GM21528 (cell line): ENCODE data around the gene GALNT18.
"Not testable (repeated sequence)": the region's sequence is repeated elsewhere in the genome, so short reads cannot be mapped to it uniquely, and the experiment has no call there.

Experiments used
- ATAC-seq: cut with Tn5 transposase; IDR thresholded peaks from one replicate; pipeline ENCODE4 v1.9.1; 2021; ENCODE audit warnings: mild to moderate bottlenecking, moderate library complexity; ENCODE audit not compliant: unreplicated experiment, low FRiP score

GALNT18 gene

GRCh38 chr11:11472106-11472505 lies 149.7 kb downstream of the GALNT18 start:
- no peak for ATAC-seq

DNA sequence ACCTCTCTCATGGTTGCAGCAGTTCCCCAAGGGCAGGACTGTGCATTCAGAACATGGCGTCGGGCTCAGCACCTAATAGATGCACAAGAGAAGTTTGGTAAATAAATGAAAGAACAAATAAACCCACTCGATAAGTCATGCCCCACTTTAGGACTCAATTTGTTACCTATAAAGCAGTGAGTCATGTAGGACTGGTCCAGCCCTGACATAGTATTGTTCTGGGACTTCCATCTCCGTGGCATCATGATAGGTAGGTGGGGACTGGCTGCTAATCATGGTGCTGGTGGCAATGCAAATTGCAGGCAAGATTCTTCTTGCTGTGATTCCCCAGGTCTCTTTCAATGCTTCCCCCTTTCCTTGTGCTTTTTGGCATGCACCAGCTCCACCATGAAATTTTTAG lies 150.6 kb downstream of the GALNT18 start:
- ATAC-seq = no peak

DNA sequence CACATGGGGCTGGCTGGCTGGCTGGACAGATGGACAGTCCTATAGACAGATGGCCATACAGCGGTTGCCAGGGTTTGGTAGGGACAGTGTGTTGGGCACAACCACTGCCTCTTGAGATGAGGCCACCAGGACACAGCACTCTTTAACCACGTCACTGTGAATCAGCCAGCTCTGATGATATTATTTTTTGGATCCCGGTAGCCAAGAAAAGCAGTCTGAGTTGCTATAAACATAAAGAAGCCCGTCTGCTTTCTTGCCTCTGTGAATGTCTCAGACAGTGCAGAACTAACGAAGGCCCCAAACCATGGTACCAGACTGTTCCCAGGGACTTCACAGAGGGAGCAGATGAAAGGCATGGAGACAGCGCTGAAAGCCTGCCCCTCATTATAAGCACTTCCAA lies 152.9 kb downstream of the GALNT18 start:
- ATAC-seq = no peak

DNA sequence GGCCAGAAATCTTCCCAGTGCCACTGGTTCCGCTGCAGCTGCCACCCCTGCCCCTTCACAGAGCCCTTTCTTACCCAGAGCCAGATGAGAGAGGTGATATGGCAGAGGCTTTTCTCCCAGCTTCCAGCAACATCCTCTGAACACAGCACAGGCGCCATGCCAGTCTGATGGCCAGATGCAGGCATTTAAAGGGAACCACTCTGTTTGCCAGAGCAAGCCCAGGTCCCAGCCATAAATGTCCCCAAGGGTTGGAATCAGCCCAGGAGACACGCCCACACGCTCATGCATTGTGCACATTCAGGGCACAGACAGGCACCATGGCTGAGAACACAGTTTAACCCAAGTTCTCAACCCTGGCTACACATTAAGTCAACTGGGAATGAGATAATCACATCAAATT lies 154.5 kb downstream of the GALNT18 start:
- no peak for ATAC-seq

GRCh38 chr11:11464555-11464954 lies 157.2 kb downstream of the GALNT18 start:
- no peak for ATAC-seq

- no peak for ATAC-seq
Observed at GRCh38 chr11:11463405-11463804, 158.4 kb downstream of the GALNT18 start.

DNA sequence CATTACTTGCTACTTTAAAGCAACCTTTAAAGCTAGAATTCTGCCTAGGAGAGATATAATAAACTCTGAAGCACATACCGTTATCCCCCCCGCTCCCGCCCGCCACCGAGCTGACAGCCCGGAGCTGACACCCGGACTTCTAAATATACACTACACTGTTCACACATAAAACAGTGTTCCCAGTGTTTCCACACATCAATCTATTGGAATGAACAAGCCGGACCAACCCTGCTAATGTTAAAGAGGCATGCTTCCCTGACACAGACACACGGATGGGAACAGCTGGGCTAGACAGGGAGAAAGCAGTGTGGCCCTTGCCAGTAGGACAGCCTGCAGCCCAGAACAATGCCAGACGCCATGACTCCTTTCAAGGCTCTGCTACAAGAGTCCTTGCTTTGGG lies 160.3 kb downstream of the GALNT18 start:
- no peak for ATAC-seq

- ATAC-seq = no peak
Observed at GRCh38 chr11:11459578-11459977, 162.2 kb downstream of the GALNT18 start.

DNA sequence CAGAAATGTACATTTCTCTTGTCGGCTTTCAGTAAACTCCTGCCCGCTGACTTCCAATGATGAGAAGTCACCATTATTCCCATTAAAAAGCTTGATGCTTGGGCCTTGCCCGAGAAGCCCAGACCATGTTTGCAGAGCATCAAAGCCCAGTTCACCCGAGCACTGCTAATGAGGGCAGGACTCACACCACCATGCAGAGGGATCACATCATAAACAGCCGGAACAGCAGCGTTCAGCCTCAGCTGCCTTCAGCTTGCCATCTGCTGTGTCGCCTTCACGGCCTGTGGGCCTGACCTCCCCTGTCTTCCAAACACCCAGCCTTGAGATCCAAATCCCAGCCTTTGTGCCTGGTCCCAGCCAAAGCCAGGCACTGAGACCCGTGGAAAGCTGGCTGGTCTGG lies 163.3 kb downstream of the GALNT18 start:
- ATAC-seq = no peak

- ATAC-seq = no peak
Observed at GRCh38 chr11:11458001-11458400, 163.8 kb downstream of the GALNT18 start.

- ATAC-seq = no peak
Observed at GRCh38 chr11:11456866-11457265, 164.9 kb downstream of the GALNT18 start.

DNA sequence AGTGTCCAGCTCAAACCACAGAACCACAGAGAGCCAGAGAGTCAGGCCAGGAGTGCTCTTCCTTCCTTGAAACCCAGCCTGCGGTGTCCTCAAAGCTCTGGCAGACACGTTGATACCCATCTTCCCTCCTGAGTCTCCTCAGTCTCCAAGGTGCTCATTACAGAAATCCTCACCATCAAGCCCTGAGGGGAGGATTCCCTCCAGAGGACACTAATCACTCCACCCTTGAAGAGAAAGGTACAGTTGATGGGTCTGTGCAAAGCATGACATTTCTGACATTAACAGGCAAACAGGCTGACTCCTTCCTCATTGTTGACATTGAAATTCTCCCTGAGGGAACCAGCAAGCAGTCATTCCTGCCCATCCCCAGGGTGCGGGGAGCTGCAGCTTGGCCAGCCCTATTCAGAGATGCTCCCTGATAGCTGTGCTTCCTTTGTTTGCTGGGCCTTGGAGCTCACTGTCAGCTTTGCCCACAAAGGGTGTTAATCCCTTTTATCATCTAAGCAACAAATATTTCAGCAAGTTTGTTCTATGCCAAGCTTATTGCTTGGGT lies 167.1 kb downstream of the GALNT18 start:
- no peak for ATAC-seq

GRCh38 chr11:11451501-11452005 lies 170.3 kb downstream of the GALNT18 start:
- peak; percentile 94 for ATAC-seq

DNA sequence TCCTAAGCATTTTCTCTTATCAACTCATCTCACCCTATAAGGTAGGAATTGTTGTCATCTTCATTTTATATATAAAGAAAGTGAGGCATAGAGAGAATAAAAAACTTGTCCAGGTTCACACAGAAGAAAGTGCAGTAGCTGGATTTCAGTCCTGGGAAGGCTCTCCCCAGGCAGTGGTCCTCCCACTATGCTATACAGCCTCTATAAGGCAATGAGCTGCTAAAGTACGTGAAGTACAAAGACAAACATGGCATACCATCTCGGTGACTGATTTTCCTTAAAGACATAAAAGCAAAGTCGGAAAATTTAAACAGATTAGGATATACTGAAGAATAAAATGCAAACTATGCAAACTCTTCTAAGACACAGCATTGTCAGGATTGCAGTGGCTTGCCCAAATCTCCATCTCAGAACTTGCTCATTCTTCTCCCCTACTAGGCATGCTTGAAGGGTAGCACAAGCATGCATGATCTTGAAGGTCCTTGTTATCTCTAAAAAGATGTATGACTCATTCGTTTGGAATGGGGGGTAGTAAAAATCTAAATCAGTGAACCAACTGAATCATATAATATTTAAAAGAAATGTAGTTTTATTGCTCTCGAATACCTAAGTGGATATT lies 171.0 kb downstream of the GALNT18 start:
- ATAC-seq = no peak

DNA sequence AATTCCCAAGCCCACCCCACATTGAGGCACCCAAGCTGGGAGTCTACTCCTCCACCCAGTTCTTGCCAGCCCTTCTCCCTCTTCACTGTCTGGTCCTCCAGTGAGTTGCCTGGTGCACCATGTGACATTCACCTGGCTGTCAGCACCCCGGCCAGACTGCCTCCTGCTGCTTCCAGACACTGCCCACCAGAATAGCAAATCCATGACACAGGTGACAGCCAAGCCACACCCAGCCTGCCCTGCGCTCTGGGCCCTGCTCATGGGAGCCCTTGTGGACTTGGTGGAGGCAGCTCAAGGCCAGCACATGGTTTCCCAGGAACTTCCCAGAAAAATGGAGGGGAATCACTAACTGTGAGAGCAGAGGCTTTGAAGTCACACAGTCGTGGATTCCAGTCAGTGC lies 172.5 kb downstream of the GALNT18 start:
- ATAC-seq = no peak

DNA sequence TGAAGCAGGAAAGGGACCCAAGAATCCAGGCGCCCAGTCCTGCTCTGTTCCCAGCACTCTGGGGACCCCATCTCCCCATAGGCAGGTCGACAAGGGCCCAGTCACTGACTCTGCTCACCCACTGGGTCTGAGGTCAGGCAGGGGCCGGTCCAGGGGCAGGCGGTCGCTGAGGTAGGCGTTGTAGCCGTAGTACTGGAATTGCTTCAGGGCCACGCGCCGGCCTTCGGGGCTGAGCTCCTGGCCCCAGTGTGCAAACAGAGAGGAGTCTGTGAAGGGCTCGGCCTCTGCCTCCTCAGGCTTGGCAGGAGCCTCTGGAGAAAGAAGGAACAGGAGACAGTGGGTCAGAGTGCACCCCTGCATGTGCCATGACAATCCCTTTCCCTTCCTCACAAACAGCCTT lies 173.2 kb downstream of the GALNT18 start:
- no peak for ATAC-seq

- ATAC-seq = not testable (repeated sequence)
Observed at GRCh38 chr11:11447601-11448000, 174.2 kb downstream of the GALNT18 start.

- ATAC-seq = no peak
Observed at GRCh38 chr11:11446967-11447366, 174.8 kb downstream of the GALNT18 start.

- no peak for ATAC-seq
Observed at GRCh38 chr11:11446564-11446963, 175.2 kb downstream of the GALNT18 start.

GRCh38 chr11:11445441-11446185 lies 176.2 kb downstream of the GALNT18 start:
- ATAC-seq = no peak

- ATAC-seq = no peak
Observed at GRCh38 chr11:11444804-11445131, 177.0 kb downstream of the GALNT18 start.
